HEK293 (cell line): Measurements from ENCODE around the gene SLC5A10.

Experiments used
- CTCF ChIA-PET: fragments of 350-600 bp; formaldehyde crosslinking; extraction: SDS; loops from one replicate; lab custom pipeline; 2021; ENCODE audit warnings: antibody characterized with exemption; lab: Yijun Ruan, JAX
- POLR2A ChIA-PET: fragments of 300-600 bp; formaldehyde crosslinking; extraction: SDS; loops from one replicate; lab custom pipeline; 2020; ENCODE audit warnings: antibody characterized with exemption, inconsistent platforms; lab: Yijun Ruan, JAX
- H3K27ac ChIP-seq: fragments of 200-500 bp; sonication (Bioruptor generic); 2 replicates; pipeline ENCODE4 v1.5.1; 2014; ENCODE audit warnings: low read depth, low read length, control low read depth, inconsistent platforms; ENCODE audit errors: extremely low read depth
- H3K36me3 ChIP-seq, 2 experiments: fragments of 200-500 bp in 1 of 2; sonication (Bioruptor generic) in 1 of 2; 1 replicate in 1 of 2; 2 replicates in 1 of 2; pipeline ENCODE4 v1.5.1; 2014 to 2017; ENCODE audit warnings: inconsistent platforms in 2 of 2, low read length in 2 of 2; ENCODE audit not compliant: control insufficient read depth in 2 of 2, insufficient read depth in 1 of 2
- H3K4me1 ChIP-seq: fragments of 200-500 bp; sonication (Bioruptor generic); 2 replicates; pipeline ENCODE4 v1.5.1; 2014; ENCODE audit warnings: mild to moderate bottlenecking, low read length, inconsistent platforms; ENCODE audit not compliant: control insufficient read depth, insufficient read depth
- H3K4me3 ChIP-seq: 2 replicates; pipeline ENCODE4 v1.5.1; 2011; ENCODE audit warnings: low read depth, mild to moderate bottlenecking, control low read depth, low read length, moderate library complexity
- H3K9me3 ChIP-seq: fragments of 200-500 bp; sonication (Bioruptor generic); 2 replicates; pipeline ENCODE4 v1.5.1; 2014; ENCODE audit warnings: low read depth, low read length, inconsistent platforms; ENCODE audit not compliant: control insufficient read depth, insufficient read depth
- FEZF1 ChIP-seq: fragments of 450-650 bp; formaldehyde crosslinking; IDR thresholded peaks from 2 replicates; pipeline ENCODE4 v1.5.1; 2016; ENCODE audit warnings: missing biosample characterization, missing genetic modification characterization
- GLIS2 ChIP-seq: fragments of 450-650 bp; formaldehyde crosslinking; IDR thresholded peaks from 2 replicates; pipeline ENCODE4 v1.5.1; 2016; ENCODE audit warnings: missing biosample characterization, missing genetic modification characterization
- KLF1 ChIP-seq: fragments of 450-650 bp; formaldehyde crosslinking; IDR thresholded peaks from 2 replicates; pipeline ENCODE4 v1.5.1; 2016; ENCODE audit warnings: missing biosample characterization, missing genetic modification characterization
- KLF8 ChIP-seq: fragments of 450-650 bp; formaldehyde crosslinking; IDR thresholded peaks from 2 replicates; pipeline ENCODE4 v1.5.1; 2016; ENCODE audit warnings: missing biosample characterization, missing genetic modification characterization
- MEIS1 ChIP-seq: sonication (generic); formaldehyde crosslinking; IDR thresholded peaks from 2 replicates; pipeline ENCODE4 v1.8.1; 2022; ENCODE audit warnings: missing genetic modification reagents, mild to moderate bottlenecking, borderline replicate concordance
- SALL2 ChIP-seq: fragments of 450-650 bp; formaldehyde crosslinking; IDR thresholded peaks from 2 replicates; pipeline ENCODE4 v1.5.0; 2017; ENCODE audit warnings: missing biosample characterization, mild to moderate bottlenecking, missing genetic modification characterization, borderline replicate concordance
- SP3 ChIP-seq: fragments of 450-650 bp; formaldehyde crosslinking; IDR thresholded peaks from 2 replicates; pipeline ENCODE4 v1.5.1; 2016; ENCODE audit warnings: missing biosample characterization, missing genetic modification characterization
- YY1 ChIP-seq: fragments of 450-650 bp; formaldehyde crosslinking; IDR thresholded peaks from 2 replicates; pipeline ENCODE4 v1.5.1; 2018; ENCODE audit warnings: missing biosample characterization, missing genetic modification characterization
- ZBTB48 ChIP-seq: fragments of 450-650 bp; formaldehyde crosslinking; IDR thresholded peaks from 2 replicates; pipeline ENCODE4 v1.5.1; 2016; ENCODE audit warnings: missing biosample characterization, missing genetic modification characterization
- ZBTB8A ChIP-seq: fragments of 450-650 bp; formaldehyde crosslinking; IDR thresholded peaks from 2 replicates; pipeline ENCODE4 v1.5.1; 2016; ENCODE audit warnings: missing biosample characterization, missing genetic modification characterization
- ZFHX2 ChIP-seq: fragments of 450-650 bp; formaldehyde crosslinking; conservative IDR thresholded peaks from 2 replicates; pipeline ENCODE4 v1.5.1; 2016; ENCODE audit warnings: missing biosample characterization, missing genetic modification characterization
- ZIC2 ChIP-seq: fragments of 450-650 bp; formaldehyde crosslinking; IDR thresholded peaks from 2 replicates; pipeline ENCODE4 v1.5.1; 2016; ENCODE audit warnings: missing biosample characterization, missing genetic modification characterization
- ZNF19 ChIP-seq: fragments of 450-650 bp; formaldehyde crosslinking; IDR thresholded peaks from 2 replicates; pipeline ENCODE4; 2016; ENCODE audit warnings: missing biosample characterization, missing genetic modification characterization, low read depth
- ZNF221 ChIP-seq: fragments of 450-650 bp; formaldehyde crosslinking; IDR thresholded peaks from 2 replicates; pipeline ENCODE4 v1.5.1; 2017; ENCODE audit warnings: missing biosample characterization, missing genetic modification characterization, borderline replicate concordance
- ZNF335 ChIP-seq: fragments of 450-650 bp; formaldehyde crosslinking; conservative IDR thresholded peaks from 2 replicates; pipeline ENCODE4 v1.5.1; 2016; ENCODE audit warnings: missing biosample characterization, missing genetic modification characterization
- ZNF394 ChIP-seq: fragments of 450-650 bp; formaldehyde crosslinking; IDR thresholded peaks from 2 replicates; pipeline ENCODE4 v1.5.1; 2016; ENCODE audit warnings: missing biosample characterization, missing genetic modification characterization, mild to moderate bottlenecking, moderate library complexity, borderline replicate concordance
- ZNF404 ChIP-seq: fragments of 450-650 bp; formaldehyde crosslinking; IDR thresholded peaks from 2 replicates; pipeline ENCODE4 v1.5.1; 2017; ENCODE audit warnings: missing biosample characterization, missing genetic modification characterization
- ZNF513 ChIP-seq: fragments of 450-650 bp; IDR thresholded peaks from 2 replicates; pipeline ENCODE4 v1.5.1; 2018; ENCODE audit warnings: missing biosample characterization, missing genetic modification characterization
- ZNF530 ChIP-seq: fragments of 450-650 bp; formaldehyde crosslinking; IDR thresholded peaks from 2 replicates; pipeline ENCODE4 v1.5.1; 2016; ENCODE audit warnings: low read depth, missing biosample characterization, missing genetic modification characterization
- ZNF548 ChIP-seq: fragments of 450-650 bp; formaldehyde crosslinking; IDR thresholded peaks from 2 replicates; pipeline ENCODE4 v1.5.1; 2016; ENCODE audit warnings: missing biosample characterization, missing genetic modification characterization
- ZNF629 ChIP-seq: fragments of 450-650 bp; formaldehyde crosslinking; IDR thresholded peaks from 2 replicates; pipeline ENCODE4 v1.5.1; 2017; ENCODE audit warnings: missing biosample characterization, missing genetic modification characterization
- TF ChIP-seq, protein P1 (sequence below): fragments of 450-650 bp; formaldehyde crosslinking; IDR thresholded peaks from 2 replicates; pipeline ENCODE4 v1.5.1; 2016; ENCODE audit warnings: missing biosample characterization, missing genetic modification characterization, low read depth
- TF ChIP-seq, protein P2 (sequence below): fragments of 450-650 bp; formaldehyde crosslinking; IDR thresholded peaks from 2 replicates; pipeline ENCODE4 v1.5.1; 2016; ENCODE audit warnings: missing biosample characterization, missing genetic modification characterization
- TF ChIP-seq, protein P3 (sequence below): fragments of 450-650 bp; formaldehyde crosslinking; optimal IDR thresholded peaks from 2 replicates; pipeline ENCODE3; 2016; ENCODE audit warnings: missing biosample characterization, mild to moderate bottlenecking, missing genetic modification characterization
- TF ChIP-seq, protein P4 (sequence below): fragments of 450-650 bp; formaldehyde crosslinking; IDR thresholded peaks from 2 replicates; pipeline ENCODE4 v1.5.1; 2016; ENCODE audit warnings: missing biosample characterization, missing genetic modification characterization, borderline replicate concordance

SLC5A10 gene

GRCh38 chr17:19003543-19004420 is 51.8 kb downstream of the SLC5A10 start:
- POLR2A ChIA-PET, result interaction anchor here (1.1 to 2.1 kb wide), 10 partner anchors 9 to 146 kb away, joined by 3 to 7 read pairs (median 3); partner anchors contain the start of gene PRPSAP2
- CTCF ChIA-PET, result interaction anchor here (2.1 kb wide), 1 partner anchor 44 kb away, joined by 13 read pairs; no protein-coding TSS in a partner anchor
- Histone ChIP-seq H3K9me3 (no peaks in the 10 kb centered on the region), H3K27ac (peak overlapping the region; percentile 72), H3K36me3 (peaks cover 0 to 40% of the 10 kb centered on the region in 2 experiments; a peak in 1 of 3 replicates), H3K4me1 (peaks cover 7% of the 10 kb centered on the region), H3K4me3 (peak overlapping the region; percentile 69)
- TF ChIP-seq YY1 (no peak), FEZF1 (tag by site-specific recombination) (no peak), GLIS2 (tag by site-specific recombination) (no peak), ZNF394 (peak; percentile 67; the same call in 1 of the 2 replicates), ZBTB8A (tag by site-specific recombination) (peak; percentile 41), ZNF548 (no peak), ZNF404 (tag by site-specific recombination) (no peak), ZNF221 (no peak), ZIC2 (tag by site-specific recombination) (0 out of 2 replicates have a peak, but pooled peaks have one; percentile 12), ZNF19 (tag by site-specific recombination) (no peak), KLF8 (tag by site-specific recombination) (peak; percentile 65; the same call in 1 of the 2 replicates), ZNF530 (no peak), ZBTB48 (tag by site-specific recombination) (peak; percentile 95), ZNF513 (tag by site-specific recombination) (no peak), ZNF629 (tag by site-specific recombination) (no peak), SALL2 (tag by site-specific recombination) (no peak), KLF1 (tag by site-specific recombination) (peak; percentile 27; the same call in 1 of the 2 replicates), ZFHX2 (tag by site-specific recombination) (peak; percentile 36), SP3 (tag by site-specific recombination) (peak; percentile 66), MEIS1 (CRISPR knock-in tag) (0 out of 2 replicates have a peak, but pooled peaks have one; percentile 18), ZNF335 (tag by site-specific recombination) (peak; percentile 74)
- TF ChIP-seq, protein P1, sequence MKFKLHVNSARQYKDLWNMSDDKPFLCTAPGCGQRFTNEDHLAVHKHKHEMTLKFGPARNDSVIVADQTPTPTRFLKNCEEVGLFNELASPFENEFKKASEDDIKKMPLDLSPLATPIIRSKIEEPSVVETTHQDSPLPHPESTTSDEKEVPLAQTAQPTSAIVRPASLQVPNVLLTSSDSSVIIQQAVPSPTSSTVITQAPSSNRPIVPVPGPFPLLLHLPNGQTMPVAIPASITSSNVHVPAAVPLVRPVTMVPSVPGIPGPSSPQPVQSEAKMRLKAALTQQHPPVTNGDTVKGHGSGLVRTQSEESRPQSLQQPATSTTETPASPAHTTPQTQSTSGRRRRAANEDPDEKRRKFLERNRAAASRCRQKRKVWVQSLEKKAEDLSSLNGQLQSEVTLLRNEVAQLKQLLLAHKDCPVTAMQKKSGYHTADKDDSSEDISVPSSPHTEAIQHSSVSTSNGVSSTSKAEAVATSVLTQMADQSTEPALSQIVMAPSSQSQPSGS, result no peak
- TF ChIP-seq, protein P2, sequence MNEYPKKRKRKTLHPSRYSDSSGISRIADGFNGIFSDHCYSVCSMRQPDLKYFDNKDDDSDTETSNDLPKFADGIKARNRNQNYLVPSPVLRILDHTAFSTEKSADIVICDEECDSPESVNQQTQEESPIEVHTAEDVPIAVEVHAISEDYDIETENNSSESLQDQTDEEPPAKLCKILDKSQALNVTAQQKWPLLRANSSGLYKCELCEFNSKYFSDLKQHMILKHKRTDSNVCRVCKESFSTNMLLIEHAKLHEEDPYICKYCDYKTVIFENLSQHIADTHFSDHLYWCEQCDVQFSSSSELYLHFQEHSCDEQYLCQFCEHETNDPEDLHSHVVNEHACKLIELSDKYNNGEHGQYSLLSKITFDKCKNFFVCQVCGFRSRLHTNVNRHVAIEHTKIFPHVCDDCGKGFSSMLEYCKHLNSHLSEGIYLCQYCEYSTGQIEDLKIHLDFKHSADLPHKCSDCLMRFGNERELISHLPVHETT (tag by site-specific recombination), result no peak
- TF ChIP-seq, protein P3, sequence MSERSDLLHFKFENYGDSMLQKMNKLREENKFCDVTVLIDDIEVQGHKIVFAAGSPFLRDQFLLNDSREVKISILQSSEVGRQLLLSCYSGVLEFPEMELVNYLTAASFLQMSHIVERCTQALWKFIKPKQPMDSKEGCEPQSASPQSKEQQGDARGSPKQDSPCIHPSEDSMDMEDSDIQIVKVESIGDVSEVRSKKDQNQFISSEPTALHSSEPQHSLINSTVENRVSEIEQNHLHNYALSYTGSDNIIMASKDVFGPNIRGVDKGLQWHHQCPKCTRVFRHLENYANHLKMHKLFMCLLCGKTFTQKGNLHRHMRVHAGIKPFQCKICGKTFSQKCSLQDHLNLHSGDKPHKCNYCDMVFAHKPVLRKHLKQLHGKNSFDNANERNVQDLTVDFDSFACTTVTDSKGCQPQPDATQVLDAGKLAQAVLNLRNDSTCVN, result peak; percentile 51
- TF ChIP-seq, protein P4, sequence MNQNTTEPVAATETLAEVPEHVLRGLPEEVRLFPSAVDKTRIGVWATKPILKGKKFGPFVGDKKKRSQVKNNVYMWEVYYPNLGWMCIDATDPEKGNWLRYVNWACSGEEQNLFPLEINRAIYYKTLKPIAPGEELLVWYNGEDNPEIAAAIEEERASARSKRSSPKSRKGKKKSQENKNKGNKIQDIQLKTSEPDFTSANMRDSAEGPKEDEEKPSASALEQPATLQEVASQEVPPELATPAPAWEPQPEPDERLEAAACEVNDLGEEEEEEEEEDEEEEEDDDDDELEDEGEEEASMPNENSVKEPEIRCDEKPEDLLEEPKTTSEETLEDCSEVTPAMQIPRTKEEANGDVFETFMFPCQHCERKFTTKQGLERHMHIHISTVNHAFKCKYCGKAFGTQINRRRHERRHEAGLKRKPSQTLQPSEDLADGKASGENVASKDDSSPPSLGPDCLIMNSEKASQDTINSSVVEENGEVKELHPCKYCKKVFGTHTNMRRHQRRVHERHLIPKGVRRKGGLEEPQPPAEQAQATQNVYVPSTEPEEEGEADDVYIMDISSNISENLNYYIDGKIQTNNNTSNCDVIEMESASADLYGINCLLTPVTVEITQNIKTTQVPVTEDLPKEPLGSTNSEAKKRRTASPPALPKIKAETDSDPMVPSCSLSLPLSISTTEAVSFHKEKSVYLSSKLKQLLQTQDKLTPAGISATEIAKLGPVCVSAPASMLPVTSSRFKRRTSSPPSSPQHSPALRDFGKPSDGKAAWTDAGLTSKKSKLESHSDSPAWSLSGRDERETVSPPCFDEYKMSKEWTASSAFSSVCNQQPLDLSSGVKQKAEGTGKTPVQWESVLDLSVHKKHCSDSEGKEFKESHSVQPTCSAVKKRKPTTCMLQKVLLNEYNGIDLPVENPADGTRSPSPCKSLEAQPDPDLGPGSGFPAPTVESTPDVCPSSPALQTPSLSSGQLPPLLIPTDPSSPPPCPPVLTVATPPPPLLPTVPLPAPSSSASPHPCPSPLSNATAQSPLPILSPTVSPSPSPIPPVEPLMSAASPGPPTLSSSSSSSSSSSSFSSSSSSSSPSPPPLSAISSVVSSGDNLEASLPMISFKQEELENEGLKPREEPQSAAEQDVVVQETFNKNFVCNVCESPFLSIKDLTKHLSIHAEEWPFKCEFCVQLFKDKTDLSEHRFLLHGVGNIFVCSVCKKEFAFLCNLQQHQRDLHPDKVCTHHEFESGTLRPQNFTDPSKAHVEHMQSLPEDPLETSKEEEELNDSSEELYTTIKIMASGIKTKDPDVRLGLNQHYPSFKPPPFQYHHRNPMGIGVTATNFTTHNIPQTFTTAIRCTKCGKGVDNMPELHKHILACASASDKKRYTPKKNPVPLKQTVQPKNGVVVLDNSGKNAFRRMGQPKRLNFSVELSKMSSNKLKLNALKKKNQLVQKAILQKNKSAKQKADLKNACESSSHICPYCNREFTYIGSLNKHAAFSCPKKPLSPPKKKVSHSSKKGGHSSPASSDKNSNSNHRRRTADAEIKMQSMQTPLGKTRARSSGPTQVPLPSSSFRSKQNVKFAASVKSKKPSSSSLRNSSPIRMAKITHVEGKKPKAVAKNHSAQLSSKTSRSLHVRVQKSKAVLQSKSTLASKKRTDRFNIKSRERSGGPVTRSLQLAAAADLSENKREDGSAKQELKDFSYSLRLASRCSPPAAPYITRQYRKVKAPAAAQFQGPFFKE (tag by site-specific recombination), result no peak
